HTERT RPE-1 (cell line): Measurements from ENCODE around the gene MRPL40.

ENCODE experiments used
- in situ Hi-C: fragments of 300-500 bp; cut with MboI; formaldehyde crosslinking; loops from 4 replicates; pipeline ENCODE4 v1.14.3; 2020; ENCODE audit warnings: low sequenced_read_pairs

MRPL40 gene

GRCh38 chr22:19479355-19480172, 47.2 kb downstream of the MRPL40 start, which contains the start of gene CDC45:
TSS of gene CDC45 (plus strand) at chr22:19479920. CDS start at chr22:19479969, 49 bp downstream.
- in situ Hi-C loops, result no loop called here

GRCh38 chr22:19480173-19480568, 47.8 kb downstream of the MRPL40 start:
- in situ Hi-C loops, result no loop called here

- in situ Hi-C loops, result no loop called here
Observed at GRCh38 chr22:19480789-19481188, 48.4 kb downstream of the MRPL40 start.

GRCh38 chr22:19482297-19482696, 50.0 kb downstream of the MRPL40 start:
- in situ Hi-C loops, result no loop called here

- in situ Hi-C loops, result no loop called here
Observed at GRCh38 chr22:19483481-19484244, 51.3 kb downstream of the MRPL40 start.
